HFF-Myc (cell line): Measurements from ENCODE around the gene KRT79.

Experiments
- DNase-seq: peaks from one replicate; pipeline ENCODE4 v3.0.0-alpha.2; 2011; ENCODE audit warnings: low read depth; ENCODE audit errors: extremely low read depth
- H3K4me3 ChIP-seq: replicated peaks from 2 replicates; pipeline ENCODE4 v1.5.1; 2011; ENCODE audit warnings: low read depth, mild to moderate bottlenecking, control low read depth, low read length
- TF ChIP-seq, protein P1 (sequence below): IDR thresholded peaks from 2 replicates; pipeline ENCODE4 v1.5.1; 2012; ENCODE audit warnings: mild to moderate bottlenecking, low read depth, low read length, control low read depth; ENCODE audit errors: missing control alignments

Gene KRT79

DNA sequence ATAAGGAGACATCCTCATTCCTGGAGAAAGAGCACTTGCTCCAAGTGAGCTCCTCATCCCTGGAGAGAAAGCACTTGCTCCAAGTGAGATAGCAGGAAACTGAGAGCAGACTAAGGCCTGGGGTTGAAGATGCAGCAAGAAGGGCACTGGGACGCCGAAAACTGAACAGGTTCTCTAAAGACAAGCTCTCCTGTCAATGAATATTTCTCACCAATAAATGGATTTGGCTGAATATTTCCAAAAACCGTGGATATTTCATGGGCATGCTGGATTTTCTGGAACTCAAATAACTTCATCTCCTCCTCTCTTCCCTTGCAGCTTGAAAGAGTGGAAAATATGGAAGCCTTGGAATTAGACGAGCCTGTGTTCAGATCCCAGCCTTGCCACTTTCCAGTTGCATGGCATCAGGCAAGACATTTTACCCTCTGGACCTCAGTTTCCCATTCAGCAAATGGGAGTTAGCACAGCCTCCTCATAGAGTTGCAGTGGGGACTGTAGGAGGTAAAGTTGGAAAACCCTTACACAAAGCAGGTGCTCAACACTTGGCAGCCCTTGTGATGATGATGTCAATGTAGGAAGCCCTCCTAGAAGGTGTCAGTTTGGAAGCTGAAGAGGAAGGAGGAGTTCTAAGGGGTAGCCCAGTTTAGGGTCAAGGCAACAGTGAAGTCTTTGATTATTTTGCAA, 52.6 kb downstream of the KRT79 start:
- no peak overlapping the region for H3K4me3 ChIP-seq
- DNase-seq: no peak
- TF ChIP-seq, protein P1, sequence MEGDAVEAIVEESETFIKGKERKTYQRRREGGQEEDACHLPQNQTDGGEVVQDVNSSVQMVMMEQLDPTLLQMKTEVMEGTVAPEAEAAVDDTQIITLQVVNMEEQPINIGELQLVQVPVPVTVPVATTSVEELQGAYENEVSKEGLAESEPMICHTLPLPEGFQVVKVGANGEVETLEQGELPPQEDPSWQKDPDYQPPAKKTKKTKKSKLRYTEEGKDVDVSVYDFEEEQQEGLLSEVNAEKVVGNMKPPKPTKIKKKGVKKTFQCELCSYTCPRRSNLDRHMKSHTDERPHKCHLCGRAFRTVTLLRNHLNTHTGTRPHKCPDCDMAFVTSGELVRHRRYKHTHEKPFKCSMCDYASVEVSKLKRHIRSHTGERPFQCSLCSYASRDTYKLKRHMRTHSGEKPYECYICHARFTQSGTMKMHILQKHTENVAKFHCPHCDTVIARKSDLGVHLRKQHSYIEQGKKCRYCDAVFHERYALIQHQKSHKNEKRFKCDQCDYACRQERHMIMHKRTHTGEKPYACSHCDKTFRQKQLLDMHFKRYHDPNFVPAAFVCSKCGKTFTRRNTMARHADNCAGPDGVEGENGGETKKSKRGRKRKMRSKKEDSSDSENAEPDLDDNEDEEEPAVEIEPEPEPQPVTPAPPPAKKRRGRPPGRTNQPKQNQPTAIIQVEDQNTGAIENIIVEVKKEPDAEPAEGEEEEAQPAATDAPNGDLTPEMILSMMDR: no peak

DNA sequence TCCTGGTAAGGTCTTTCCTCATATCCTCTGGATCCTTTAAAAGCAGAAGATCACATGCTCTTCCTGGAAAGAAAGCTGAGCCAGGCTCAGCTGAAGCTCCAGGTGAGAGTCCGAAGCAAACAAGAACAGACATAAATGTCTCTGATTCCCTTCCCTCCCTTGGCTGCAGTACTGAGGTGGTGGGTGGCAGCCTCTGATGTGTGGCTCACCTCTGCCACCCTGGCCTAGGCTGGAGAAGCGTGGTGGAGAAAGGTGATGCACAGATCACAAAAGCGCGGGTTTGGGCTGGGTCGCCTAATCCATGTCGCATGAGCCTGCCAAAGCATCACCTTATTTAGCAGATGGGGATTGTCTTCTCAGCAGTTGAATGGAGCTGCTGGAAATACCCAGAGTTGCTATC, 54.2 kb downstream of the KRT79 start:
- DNase-seq: no peak
- TF ChIP-seq, protein P1: no peak
- H3K4me3 ChIP-seq: no peak overlapping the region

DNA sequence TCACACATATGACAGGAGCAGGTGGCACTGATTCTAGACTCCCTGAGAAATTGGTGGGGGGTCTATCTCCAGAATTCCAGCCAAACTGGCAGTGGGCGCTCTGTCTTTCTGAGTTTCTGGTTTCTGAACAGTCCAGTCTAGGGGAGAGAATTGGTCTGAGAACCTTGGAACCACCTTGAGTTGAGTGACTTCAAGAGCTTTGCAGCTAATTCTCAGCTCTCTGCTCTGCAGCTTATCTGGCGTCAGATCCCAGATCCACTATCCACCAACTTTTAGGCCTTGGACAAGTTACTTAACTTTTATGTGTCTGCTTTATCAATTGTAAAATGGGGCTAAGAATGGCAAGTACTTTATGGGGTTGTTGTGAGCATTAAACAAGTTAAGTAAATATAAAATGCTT, 55.3 kb downstream of the KRT79 start:
- DNase-seq: no peak

DNA sequence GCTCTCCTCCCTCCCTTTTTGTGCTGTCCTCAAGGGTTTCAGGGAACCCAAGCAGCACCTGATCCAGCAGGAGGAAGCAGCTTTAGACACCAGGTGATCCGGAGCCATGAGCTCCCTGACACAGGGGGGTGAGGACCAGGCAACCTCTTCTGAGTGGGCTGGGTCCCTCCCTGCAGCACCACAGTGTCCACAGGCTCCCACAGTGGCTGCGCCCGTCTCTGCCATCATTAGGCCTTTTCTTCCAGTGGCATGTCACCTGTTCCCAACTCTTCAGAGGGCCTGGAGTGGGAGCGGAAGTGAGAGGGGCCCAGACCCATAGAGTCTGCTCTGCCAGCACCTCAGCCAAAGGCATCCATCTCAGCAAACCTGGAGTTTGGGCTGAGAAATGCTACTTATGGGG, 56.5 kb downstream of the KRT79 start:
- no peak for DNase-seq
- TF ChIP-seq, protein P1: no peak
- no peak overlapping the region for H3K4me3 ChIP-seq

More for the DNA sequence above, 55.3 kb downstream of the KRT79 start:
- TF ChIP-seq, protein P1: no peak
- H3K4me3 ChIP-seq: no peak overlapping the region

DNA sequence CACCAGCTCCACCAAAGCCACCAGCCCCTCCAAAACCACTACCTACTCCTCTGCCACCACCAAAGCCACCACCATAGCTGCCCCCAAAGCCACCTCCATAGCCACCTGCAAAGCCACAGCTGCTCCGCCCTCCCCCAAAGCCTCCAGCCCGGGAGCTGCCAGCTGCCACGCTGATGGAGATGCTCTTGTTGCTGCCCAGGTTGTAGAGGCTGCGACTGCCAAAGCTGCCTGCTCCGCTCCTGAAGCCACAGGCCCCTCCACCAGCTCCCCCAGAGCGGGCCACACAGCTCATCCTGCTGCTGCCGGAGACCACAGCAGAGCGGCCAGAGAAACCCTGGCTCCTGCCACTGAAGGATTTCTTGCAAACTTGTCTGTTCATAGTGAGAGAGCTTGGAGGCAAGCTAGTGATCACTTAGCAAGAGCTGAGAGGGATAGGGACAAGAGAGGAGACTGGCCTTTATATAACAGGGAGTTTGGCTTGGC, 57.2 kb downstream of the KRT79 start, which contains the start of gene KRT76:
Gene KRT76, minus strand, starts transcription at position 433 of the 483 bp plus-strand sequence. Its CDS starts 54 bp downstream, at position 379.
- no peak within 1 kb of the TSS for H3K4me3 ChIP-seq
- TF ChIP-seq, protein P1: no peak
- DNase-seq: no peak

DNA sequence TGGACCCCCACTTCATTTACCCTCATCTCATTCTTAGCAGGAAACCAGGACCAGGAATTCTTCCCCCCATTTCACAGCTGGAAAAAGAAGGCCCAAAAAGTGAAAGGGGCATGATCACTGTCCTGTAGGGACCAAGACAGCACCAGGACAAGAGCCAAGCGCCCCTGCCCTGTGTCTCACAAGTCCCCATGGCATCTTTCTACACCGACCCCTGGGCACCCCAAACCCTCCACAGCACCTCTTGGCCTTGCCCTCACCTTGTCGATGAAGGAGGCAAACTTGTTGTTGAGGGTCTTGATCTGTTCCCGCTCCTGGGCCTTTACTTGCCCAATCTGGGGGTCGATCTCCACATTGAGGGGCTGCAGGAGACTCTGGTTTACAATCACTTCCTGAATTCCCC, 57.7 kb downstream of the KRT79 start:
- no peak overlapping the region for H3K4me3 ChIP-seq
- TF ChIP-seq, protein P1: no peak
- DNase-seq: no peak
